DOHH2 (cell line): ENCODE data around the gene LAMC3.
"Not testable (repeated sequence)": the region's sequence is repeated elsewhere in the genome, so short reads cannot be mapped to it uniquely, and the experiment has no call there.

Experiments
- H3F3A ChIP-seq: fragments of 200-600 bp; sonication (generic), shearing (Covaris generic); 2 replicates; pipeline ENCODE4 v1.6.0; 2016; ENCODE audit warnings: antibody characterized with exemption, mild to moderate bottlenecking; ENCODE audit not compliant: control insufficient read depth, insufficient read depth
- H3K27ac ChIP-seq: fragments of 200-600 bp; sonication (generic); 2 replicates; pipeline ENCODE4 v1.5.1; 2014; ENCODE audit warnings: low read depth, mild to moderate bottlenecking, low read length, moderate library complexity
- H3K27me3 ChIP-seq: fragments of 200-600 bp; sonication (generic); 2 replicates; pipeline ENCODE4 v1.6.1; 2014; ENCODE audit warnings: mild to moderate bottlenecking, low read length, mixed read lengths; ENCODE audit not compliant: control insufficient read depth
- H3K36me3 ChIP-seq: fragments of 200-600 bp; sonication (generic); 2 replicates; pipeline ENCODE4 v1.6.1; 2014; ENCODE audit warnings: mild to moderate bottlenecking, low read length, moderate library complexity, mixed read lengths; ENCODE audit not compliant: control insufficient read depth
- H3K4me1 ChIP-seq: fragments of 200-600 bp; sonication (generic); 2 replicates; pipeline ENCODE4 v1.6.1; 2014; ENCODE audit warnings: mild to moderate bottlenecking, low read length, mixed read lengths; ENCODE audit not compliant: control insufficient read depth
- H3K4me2 ChIP-seq: fragments of 200-600 bp; sonication (generic); 2 replicates; pipeline ENCODE4 v1.6.0; 2014; ENCODE audit warnings: mild to moderate bottlenecking, low read length, moderate library complexity
- H3K4me3 ChIP-seq: fragments of 200-600 bp; sonication (generic); 2 replicates; pipeline ENCODE4 v1.5.1; 2014; ENCODE audit warnings: mild to moderate bottlenecking, low read length, mixed read lengths
- H3K79me2 ChIP-seq: fragments of 200-600 bp; sonication (generic); 2 replicates; pipeline ENCODE4 v1.6.1; 2014; ENCODE audit warnings: mild to moderate bottlenecking, low read length, mixed read lengths; ENCODE audit not compliant: control insufficient read depth
- H3K9me2 ChIP-seq: fragments of 200-600 bp; sonication (generic); replicated peaks from 2 replicates; pipeline ENCODE4 v1.6.1; 2014; ENCODE audit warnings: mild to moderate bottlenecking, low read length, mixed read lengths; ENCODE audit not compliant: control insufficient read depth
- H3K9me3 ChIP-seq: fragments of 200-600 bp; sonication (generic); 2 replicates; pipeline ENCODE4 v1.6.1; 2014; ENCODE audit warnings: antibody characterized with exemption, low read length, mixed read lengths; ENCODE audit not compliant: control insufficient read depth, insufficient read depth
- H4K20me1 ChIP-seq: fragments of 200-600 bp; sonication (generic); 2 replicates; pipeline ENCODE4 v1.6.0; 2014; ENCODE audit warnings: low read depth, mild to moderate bottlenecking, antibody characterized with exemption, low read length, moderate library complexity; ENCODE audit not compliant: control insufficient read depth, insufficient read depth
- CTCF ChIP-seq: fragments of 200-600 bp; sonication (generic); IDR thresholded peaks from one replicate; pipeline ENCODE4 v1.5.1; 2014; ENCODE audit warnings: antibody characterized with exemption, mild to moderate bottlenecking, low read depth, low read length; ENCODE audit not compliant: poor library complexity, severe bottlenecking
- EZH2phosphoT487 ChIP-seq: fragments of 200-600 bp; sonication (generic); IDR thresholded peaks from 2 replicates; pipeline ENCODE4 v1.6.1; 2017; ENCODE audit warnings: borderline replicate concordance, mild to moderate bottlenecking, antibody characterized with exemption, low read length, moderate library complexity, mixed read lengths

Gene LAMC3

DNA sequence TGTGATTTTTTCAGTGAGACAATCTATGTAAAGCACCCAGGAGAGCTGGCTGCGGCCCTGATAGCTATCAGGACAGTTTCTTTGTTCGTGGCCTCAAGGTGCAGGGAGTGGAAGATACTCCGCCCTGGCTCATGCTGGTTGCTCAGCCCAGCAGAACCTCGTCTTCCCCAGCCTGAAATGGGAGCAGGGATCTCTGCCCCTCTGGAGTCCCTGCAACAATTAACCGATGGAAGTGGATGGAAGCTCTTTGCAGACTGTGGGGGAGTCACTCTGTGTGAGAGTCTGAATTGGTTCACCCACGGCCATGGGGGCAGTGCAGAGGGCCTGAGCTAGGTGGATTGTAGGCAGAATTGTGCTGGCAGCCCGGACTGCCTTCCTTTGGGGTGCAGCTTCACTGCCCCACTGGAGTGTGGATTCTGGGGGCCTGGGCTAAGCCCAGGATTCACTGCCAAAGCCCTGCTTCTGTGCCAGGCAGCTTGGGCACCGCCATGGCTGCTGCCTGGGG is 90.2 kb downstream of the LAMC3 start:
- Histone ChIP-seq H3K27me3 (peaks cover 32% of the 10 kb centered on the region), H3K36me3 (no peaks in the 10 kb centered on the region), H3K9me2 (no peaks in the 10 kb centered on the region), H3K9me3 (no peaks in the 10 kb centered on the region), H3K27ac (no peak overlapping the region), H3K79me2 (no peaks in the 10 kb centered on the region), H3K4me3 (no peak overlapping the region), H4K20me1 (no peaks in the 10 kb centered on the region), H3K4me2 (no peak overlapping the region), H3F3A (no peaks in the 10 kb centered on the region), H3K4me1 (no peaks in the 10 kb centered on the region)
- no peak for TF ChIP-seq EZH2phosphoT487
- no peak for TF ChIP-seq CTCF

DNA sequence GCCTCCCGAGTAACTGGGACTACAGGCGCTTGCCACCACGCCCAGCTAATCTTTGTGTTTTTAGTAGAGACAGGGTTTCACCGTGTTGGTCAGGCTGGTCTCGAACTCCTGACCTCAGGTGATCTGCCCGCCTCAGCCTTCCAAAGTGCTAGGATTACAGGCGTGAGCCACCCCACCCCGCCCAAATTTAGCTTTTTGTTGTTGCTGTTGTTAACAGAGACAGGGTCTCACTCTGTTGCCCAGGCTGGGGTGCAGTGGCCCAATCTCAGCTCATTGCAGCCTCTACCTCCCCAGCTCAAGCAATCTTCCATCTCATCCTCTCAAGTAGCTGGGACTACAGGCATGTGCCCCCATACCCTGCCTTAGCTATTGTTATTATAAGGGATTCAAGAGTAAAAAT is 90.9 kb downstream of the LAMC3 start:
- H3K79me2 ChIP-seq, H3K4me2 ChIP-seq: not testable (repeated sequence)
- H3K27me3 ChIP-seq = peaks cover 35% of the 10 kb centered on the region

GRCh38 chr9:131100445-131100844 is 91.5 kb downstream of the LAMC3 start:
- Histone ChIP-seq H3K27ac (no peak overlapping the region), H3K9me3 (no peaks in the 10 kb centered on the region)

More for the DNA sequence above, 90.9 kb downstream of the LAMC3 start:
- not testable (repeated sequence) for H3K4me1 ChIP-seq, H3K27ac ChIP-seq, H3K4me3 ChIP-seq, H3K36me3 ChIP-seq, H3K9me2 ChIP-seq, H3K9me3 ChIP-seq, H4K20me1 ChIP-seq, H3F3A ChIP-seq

More at GRCh38 chr9:131100445-131100844, 91.5 kb downstream of the LAMC3 start:
- no peaks in the 10 kb centered on the region for H3F3A ChIP-seq
- no peak overlapping the region for H3K4me3 ChIP-seq
- no peaks in the 10 kb centered on the region for H4K20me1 ChIP-seq
- H3K36me3 ChIP-seq = no peaks in the 10 kb centered on the region
- H3K4me2 ChIP-seq = no peak overlapping the region
- no peaks in the 10 kb centered on the region for H3K79me2 ChIP-seq
- H3K4me1 ChIP-seq = no peaks in the 10 kb centered on the region
- peaks cover 32% of the 10 kb centered on the region for H3K27me3 ChIP-seq
- TF ChIP-seq EZH2phosphoT487 (no peak), CTCF (no peak)
- no peaks in the 10 kb centered on the region for H3K9me2 ChIP-seq
